Measurements from ENCODE around the gene LAMC3.

DNA sequence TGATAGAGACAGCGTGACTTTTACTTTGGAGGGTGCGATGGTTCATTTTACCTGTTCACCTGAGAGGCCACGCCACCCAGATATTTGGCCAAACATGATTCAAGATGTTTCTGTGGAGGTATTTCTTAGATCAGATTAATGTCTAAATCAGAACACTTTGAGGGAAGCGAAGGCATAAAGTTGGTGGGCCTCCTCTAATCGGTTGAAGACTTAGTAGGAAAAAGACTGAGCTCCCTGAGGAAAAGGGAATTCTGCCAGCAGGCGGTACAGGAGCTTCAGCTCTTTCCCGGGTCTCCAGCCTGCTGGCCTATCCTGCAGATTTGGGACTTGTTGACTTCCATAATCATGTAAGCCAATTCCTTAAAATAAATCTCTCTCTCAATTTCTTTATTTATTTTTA is 7.0 kb upstream of the LAMC3 start:
- TF ChIP-seq SPI1 (IDR thresholded peaks at IDR 0.05; ENCODE audit: low read depth, low read length) (no peak), POLR2AphosphoS5 (IDR thresholded peaks at IDR 0.05; ENCODE audit: low read depth, low read length) (no peak), TAF1 (IDR thresholded peaks at IDR 0.05; ENCODE audit: low read depth, low read length) (no peak)
